Neural crest cell (in vitro differentiated cells): ENCODE measurements around the gene POLR1F. TPM values are rescaled to one million over a fixed set of nuclear protein-coding genes. Genes with fewer than 3 reads are reported as not detected.
"Not testable (repeated sequence)": the region's sequence is repeated elsewhere in the genome, so short reads cannot be mapped to it uniquely, and the experiment has no call there.

Source experiments
- DNase-seq: peaks from one replicate; pipeline ENCODE4 v3.0.0; 2021; ENCODE audit warnings: low read depth, mixed read lengths, low spot score
- H3K27ac Mint-ChIP-seq: one replicate; pipeline ENCODE4 v1.8.0; 2021; ENCODE audit warnings: mild to moderate bottlenecking, mixed read lengths; ENCODE audit not compliant: unreplicated experiment
- H3K27me3 Mint-ChIP-seq: 2 replicates; pipeline ENCODE4 v1.8.0; 2021; ENCODE audit warnings: low read depth, mild to moderate bottlenecking, mixed read lengths
- H3K36me3 Mint-ChIP-seq: 2 replicates; pipeline ENCODE4 v1.8.0; 2021; ENCODE audit warnings: low read depth, mild to moderate bottlenecking, mixed read lengths
- H3K4me1 Mint-ChIP-seq: 2 replicates; pipeline ENCODE4 v1.8.0; 2021; ENCODE audit warnings: mixed read lengths
- H3K4me3 Mint-ChIP-seq: one replicate; pipeline ENCODE4 v1.8.0; 2021; ENCODE audit warnings: mild to moderate bottlenecking, mixed read lengths
- H3K9me3 Mint-ChIP-seq: 2 replicates; pipeline ENCODE4 v1.8.0; 2021; ENCODE audit warnings: mixed read lengths
- CTCF ChIP-seq: fragments of 200-600 bp; sonication (generic); conservative IDR thresholded peaks from 2 replicates; pipeline ENCODE4 v1.5.0; 2021; ENCODE audit warnings: antibody characterized with exemption, mild to moderate bottlenecking
- total RNA-seq: library from RNA; stranded (reverse); gene quantifications from 2 replicates; pipeline ENCODE4 v1.2.1, GENCODE V29; 2021

Gene POLR1F
- total RNA-seq, 1 donor from 2014 or later, result 16.3 TPM

- no peak overlapping the region for H3K27ac Mint-ChIP-seq
- no peak overlapping the region for H3K4me3 Mint-ChIP-seq
- H3K36me3 Mint-ChIP-seq, result peaks cover 11% of the 10 kb centered on the region
- no peak for TF ChIP-seq CTCF
- H3K4me1 Mint-ChIP-seq, result peaks cover 3% of the 10 kb centered on the region
- H3K9me3 Mint-ChIP-seq, result peaks cover 5% of the 10 kb centered on the region
- H3K27me3 Mint-ChIP-seq, result no peaks in the 10 kb centered on the region
- no peak for DNase-seq
These were observed 16.6 kb downstream of the POLR1F start for GRCh38 chr7:19692111-19692828.

GRCh38 chr7:19690736-19691135, 18.1 kb downstream of the POLR1F start:
- H3K4me3 Mint-ChIP-seq, result no peak overlapping the region

GRCh38 chr7:19689130-19689529, 19.7 kb downstream of the POLR1F start:
- not testable (repeated sequence) for H3K4me3 Mint-ChIP-seq, H3K27me3 Mint-ChIP-seq, H3K27ac Mint-ChIP-seq

More at GRCh38 chr7:19690736-19691135, 18.1 kb downstream of the POLR1F start:
- Mint-ChIP-seq H3K27ac (no peak overlapping the region), H3K9me3 (peaks cover 5% of the 10 kb centered on the region), H3K4me1 (peaks cover 3% of the 10 kb centered on the region), H3K36me3 (peaks cover 9% of the 10 kb centered on the region), H3K27me3 (no peaks in the 10 kb centered on the region)
- DNase-seq, result no peak
- no peak for TF ChIP-seq CTCF

GRCh38 chr7:19681596-19681995, 27.2 kb downstream of the POLR1F start:
- Mint-ChIP-seq H3K9me3 (peaks cover 3% of the 10 kb centered on the region), H3K4me3 (no peak overlapping the region), H3K27ac (no peak overlapping the region), H3K27me3 (no peaks in the 10 kb centered on the region), H3K4me1 (peaks cover 4% of the 10 kb centered on the region), H3K36me3 (no peaks in the 10 kb centered on the region)
- DNase-seq, result no peak
- no peak for TF ChIP-seq CTCF

More at GRCh38 chr7:19689130-19689529, 19.7 kb downstream of the POLR1F start:
- DNase-seq, H3K36me3 Mint-ChIP-seq, H3K4me1 Mint-ChIP-seq, H3K9me3 Mint-ChIP-seq: not testable (repeated sequence)

- peaks cover 4% of the 10 kb centered on the region for H3K4me1 Mint-ChIP-seq
- no peak for TF ChIP-seq CTCF
- H3K36me3 Mint-ChIP-seq, result no peaks in the 10 kb centered on the region
- H3K4me3 Mint-ChIP-seq, result no peak overlapping the region
- no peaks in the 10 kb centered on the region for H3K27me3 Mint-ChIP-seq
- no peaks in the 10 kb centered on the region for H3K9me3 Mint-ChIP-seq
- no peak overlapping the region for H3K27ac Mint-ChIP-seq
- DNase-seq, result no peak
These were observed 31.7 kb downstream of the POLR1F start for GRCh38 chr7:19677180-19677579.

- Mint-ChIP-seq H3K27me3 (no peaks in the 10 kb centered on the region), H3K4me3 (no peak overlapping the region), H3K9me3 (no peaks in the 10 kb centered on the region), H3K4me1 (no peaks in the 10 kb centered on the region), H3K27ac (no peak overlapping the region), H3K36me3 (no peaks in the 10 kb centered on the region)
- no peak for TF ChIP-seq CTCF
- DNase-seq, result no peak
These were observed 33.0 kb downstream of the POLR1F start for GRCh38 chr7:19675816-19676215.
